GM12878 (cell line): ENCODE measurements around the gene DENND1B. TPM values are rescaled to one million over a fixed set of nuclear protein-coding genes. Genes with fewer than 3 reads are reported as not detected.
A peak's percentile ranks its signal among the peaks of the same experiment; 100 is the strongest.

ENCODE experiments used
- ATAC-seq: fragments of 200-7000 bp; cut with Tn5 transposase; 3 replicates; pipeline ENCODE4 v1.9.1; 2020; ENCODE audit warnings: mild to moderate bottlenecking, moderate library complexity
- BruUV-seq: library from RNA; stranded (reverse); fragments of 400-500 nt; replicated peaks from 2 replicates; lab custom pipeline; 2021; lab: Mats Ljungman, UMichigan
- CTCF ChIA-PET: fragments of 300-600 bp; sonication (Branson Sonifier 250); formaldehyde crosslinking; extraction: SDS; loops from one replicate; lab custom pipeline; 2021; ENCODE audit warnings: inconsistent platforms; lab: Yijun Ruan, JAX
- POLR2A ChIA-PET: fragments of 350-600 bp; formaldehyde crosslinking; extraction: SDS; loops from one replicate; lab custom pipeline; 2021; ENCODE audit warnings: inconsistent platforms; lab: Charles Lee
- RAD21 ChIA-PET: fragments of 300-600 bp; sonication (Branson Sonifier 250); formaldehyde crosslinking; loops from one replicate; lab custom pipeline; 2023; ENCODE audit warnings: antibody characterized with exemption; ENCODE audit not compliant: unreplicated experiment; lab: Charles Lee
- SMC1A ChIA-PET: fragments of 300-600 bp; sonication (Branson Sonifier 250); formaldehyde crosslinking; loops from one replicate; lab custom pipeline; 2023; ENCODE audit not compliant: unreplicated experiment, uncharacterized antibody; lab: Charles Lee
- DNase-seq: peaks from one replicate; pipeline ENCODE4 v3.0.0-alpha.2; 2011; ENCODE audit warnings: low read depth, low spot score
- FAIRE-seq: peaks from 3 replicates; lab custom pipeline; 2011; peaks lifted over from hg19 to GRCh38; lab: Jason Lieb, UNC
- H2AFZ ChIP-seq: 2 replicates; pipeline ENCODE4 v1.6.0; 2011; ENCODE audit warnings: low read depth, low read length, control low read depth; ENCODE audit not compliant: control insufficient read depth
- H3K27ac ChIP-seq: 2 replicates; pipeline ENCODE4 v1.5.1; 2011; ENCODE audit warnings: control low read depth; ENCODE audit not compliant: control insufficient read depth, insufficient read depth
- H3K27me3 ChIP-seq, 2 experiments: replicated peaks in 1 of 2; 2 replicates each; pipeline versions ENCODE4 v1.6.0 to v1.6.1; 2011; ENCODE audit warnings: low read length in 1 of 2; ENCODE audit not compliant: control insufficient read depth in 2 of 2, insufficient read depth in 2 of 2
- H3K36me3 ChIP-seq, 2 experiments: 2 replicates each; pipeline ENCODE4 v1.5.1; 2011; ENCODE audit warnings: low read length in 1 of 2; ENCODE audit not compliant: control insufficient read depth in 2 of 2, insufficient read depth in 2 of 2
- H3K4me1 ChIP-seq: 2 replicates; pipeline ENCODE4 v1.6.1; 2011; ENCODE audit warnings: mild to moderate bottlenecking, low read length, moderate library complexity, mixed read lengths; ENCODE audit not compliant: control insufficient read depth, insufficient read depth
- H3K4me2 ChIP-seq: 2 replicates; pipeline ENCODE4 v1.6.0; 2011; ENCODE audit warnings: control low read depth; ENCODE audit not compliant: control insufficient read depth, insufficient read depth
- H3K4me3 ChIP-seq: fragments of 200-600 bp; sonication (generic); 2 replicates; pipeline ENCODE4 v1.5.1; 2016
- H3K79me2 ChIP-seq: 2 replicates; pipeline ENCODE4 v1.6.0; 2011; ENCODE audit warnings: low read length; ENCODE audit not compliant: control insufficient read depth, insufficient read depth
- H3K9ac ChIP-seq: 2 replicates; pipeline ENCODE4 v1.8.0; 2011; ENCODE audit warnings: low read length, control low read depth, mixed read lengths; ENCODE audit not compliant: control insufficient read depth, insufficient read depth
- H3K9me3 ChIP-seq: replicated peaks from 3 replicates; pipeline ENCODE4 v1.5.1; 2011; ENCODE audit warnings: mild to moderate bottlenecking, low read length; ENCODE audit not compliant: control insufficient read depth, insufficient read depth
- H4K20me1 ChIP-seq: 2 replicates; pipeline ENCODE4 v1.6.0; 2011; ENCODE audit not compliant: control insufficient read depth, insufficient read depth
- ATF7 ChIP-seq: fragments of 450-650 bp; IDR thresholded peaks from 2 replicates; pipeline ENCODE4 v1.6.1; 2016; ENCODE audit warnings: low read depth, mild to moderate bottlenecking
- BRCA1 ChIP-seq: IDR thresholded peaks from 2 replicates; pipeline ENCODE4 v1.6.1; 2011; ENCODE audit warnings: low read depth, low read length, improper control_type of control experiment
- EZH2 ChIP-seq: IDR thresholded peaks from 2 replicates; pipeline ENCODE4 v1.6.1; 2012; ENCODE audit warnings: low read depth, mild to moderate bottlenecking, control low read depth, inconsistent platforms, low read length, borderline replicate concordance; ENCODE audit not compliant: control insufficient read depth
- GATAD2B ChIP-seq: fragments of 450-650 bp; conservative IDR thresholded peaks from 2 replicates; pipeline ENCODE4 v1.6.1; 2017; ENCODE audit warnings: low read depth, mild to moderate bottlenecking, moderate library complexity
- IKZF2 ChIP-seq, 2 experiments: fragments of 450-650 bp; IDR thresholded peaks; 2 replicates each; pipeline ENCODE4 v1.6.1; 2017; ENCODE audit warnings: mild to moderate bottlenecking in 2 of 2, moderate library complexity in 2 of 2
- IRF5 ChIP-seq: fragments of 450-650 bp; IDR thresholded peaks from 2 replicates; pipeline ENCODE4 v1.6.1; 2017; ENCODE audit warnings: borderline replicate concordance
- POLR2AphosphoS2 ChIP-seq: IDR thresholded peaks from 2 replicates; pipeline ENCODE4 v1.6.1; 2011; ENCODE audit warnings: low read depth, mild to moderate bottlenecking, low read length, improper control_type of control experiment, moderate library complexity
- RB1 ChIP-seq: fragments of 450-650 bp; formaldehyde crosslinking; IDR thresholded peaks from 2 replicates; pipeline ENCODE4 v1.6.1; 2017; ENCODE audit warnings: mild to moderate bottlenecking, borderline replicate concordance
- SMAD5 ChIP-seq: IDR thresholded peaks from 2 replicates; pipeline ENCODE4 v1.6.1; 2016; ENCODE audit warnings: antibody characterized with exemption, low read depth
- SMC3 ChIP-seq: IDR thresholded peaks from 2 replicates; pipeline ENCODE4 v1.6.1; 2011; ENCODE audit warnings: low read length, improper control_type of control experiment, borderline replicate concordance
- SRF ChIP-seq, 2 experiments: IDR thresholded peaks; 2 replicates each; pipeline ENCODE4 v1.6.1; 2011; ENCODE audit warnings: low read depth in 2 of 2, low read length in 2 of 2, mild to moderate bottlenecking in 1 of 2, moderate library complexity in 1 of 2
- STAT3 ChIP-seq: IDR thresholded peaks from 2 replicates; pipeline ENCODE4 v1.6.1; 2011; ENCODE audit warnings: low read depth, low read length, improper control_type of control experiment
- TARDBP ChIP-seq: IDR thresholded peaks from 2 replicates; pipeline ENCODE4 v1.6.1; 2016; ENCODE audit warnings: borderline replicate concordance
- TBL1XR1 ChIP-seq: IDR thresholded peaks from 2 replicates; pipeline ENCODE4 v1.6.1; 2012; ENCODE audit warnings: low read depth, low read length, improper control_type of control experiment
- ZBTB33 ChIP-seq: fragments of 450-650 bp; IDR thresholded peaks from 2 replicates; pipeline ENCODE4 v1.6.1; 2017; ENCODE audit warnings: mild to moderate bottlenecking
- ZBTB40 ChIP-seq: fragments of 450-650 bp; IDR thresholded peaks from 2 replicates; pipeline ENCODE4 v1.6.1; 2016; ENCODE audit warnings: mild to moderate bottlenecking, moderate library complexity, borderline replicate concordance
- ZNF207 ChIP-seq: fragments of 450-650 bp; IDR thresholded peaks from 2 replicates; pipeline ENCODE4 v1.6.1; 2014; ENCODE audit warnings: antibody characterized with exemption, mild to moderate bottlenecking, borderline replicate concordance
- ZNF274 ChIP-seq: IDR thresholded peaks from one replicate; pipeline ENCODE4 v1.8.0; 2011; ENCODE audit not compliant: insufficient read length, insufficient read depth
- WGBS: methylation state at CpG from one replicate; pipeline ENCODE4 v1.1.6; 2016; ENCODE audit warnings: low lambda C conversion rate; ENCODE audit not compliant: insufficient replicate concordance, insufficient coverage; ENCODE audit errors: missing lambda C conversion rate; 5-methylcytosine and 5-hydroxymethylcytosine counted together
- in situ Hi-C: fragments of 300-500 bp; cut with MboI; formaldehyde crosslinking; loops from 9 replicates; pipeline ENCODE4 v1.14.3; 2018; ENCODE audit warnings: mixed read lengths
- intact Hi-C: fragments of 100-400 bp; cut with micrococcal nuclease; formaldehyde crosslinking; loops from one replicate; pipeline ENCODE4 v1.14.2; 2022; ENCODE audit not compliant: unreplicated experiment
- polyA plus RNA-seq, 11 experiments: library from polyadenylated mRNA; depleted of rRNA in 4 of 11; unstranded in 6 of 11; stranded (reverse) in 5 of 11; fragments of >200 nt; fragmentation: Nextera tagmentation in 4 of 11; fragmentation: Illumina TruSeq in 1 of 11; extraction: Ambion mirVana in 4 of 11; extraction: Trizol in 1 of 11; gene quantifications; 1 replicate in 1 of 11; 2 replicates in 10 of 11; pipeline versions ENCODE4 v1.2.1 to v1.2.3, GENCODE V29; 2011 to 2016; ENCODE audit warnings: inconsistent platforms in 2 of 11, missing spikeins in 2 of 11, low read depth in 1 of 11
- total RNA-seq, 4 experiments: library from RNA; depleted of rRNA in 3 of 4; stranded (reverse); fragments of >200 nt in 3 of 4; fragmentation: Illumina TruSeq in 1 of 4; extraction: Trizol in 1 of 4; gene quantifications; 2 replicates each; pipeline versions ENCODE4 v1.2.1 to v1.2.3, GENCODE V29; 2013 to 2021

DENND1B gene
- total and polyA plus RNA-seq, 10 of the 15 experiments (the other 5 are each of a cell fraction or from before 2014, with no cell fraction given): 1.7 to 10.7 (median 8.0) TPM

- TF ChIP-seq GATAD2B (no peak), ZBTB33 (no peak), TARDBP (no peak)
Observed at GRCh38 chr1:197660389-197660788, 114.9 kb downstream of the DENND1B start (continued).

- DNase-seq (no peak), ATAC-seq (peak; percentile 44; the same call in 1 of the 3 replicates), FAIRE-seq (no peak)
- Histone ChIP-seq H4K20me1 (no peaks in the 10 kb centered on the region), H3K27me3 (no peaks in the 10 kb centered on the region), H3K36me3 (no peaks in the 10 kb centered on the region), H3K9ac (no peak overlapping the region), H3K79me2 (no peaks in the 10 kb centered on the region), H3K9me3 (no peaks in the 10 kb centered on the region), H3K4me3 (no peak overlapping the region), H3K27ac (no peak overlapping the region), H3K4me1 (no peaks in the 10 kb centered on the region), H3K4me2 (no peak overlapping the region), H2AFZ (no peak overlapping the region)
- BruUV-seq: no TSS peak
- ChIA-PET SMC1A (no interaction called here), RAD21 (no interaction called here), POLR2A (no interaction called here), CTCF (no interaction called here)
- 67% methylated on average over 3 of the region's 3 CpGs for WGBS
- in situ Hi-C loops (no loop called here), intact Hi-C loops (no loop called here)
- no peak for TF ChIP-seq SMC3
- TF ChIP-seq ZNF274: no peak
- TF ChIP-seq IRF5: no peak
- no peak for TF ChIP-seq GATAD2B
- TF ChIP-seq SRF (IDR thresholded peaks at IDR 0.05; ENCODE audit: low read depth in 2 of 2, low read length in 2 of 2): no peak
- TF ChIP-seq TBL1XR1: no peak
- no peak for TF ChIP-seq BRCA1
- TF ChIP-seq STAT3: no peak
- TF ChIP-seq IKZF2 (IDR thresholded peaks at IDR 0.05): no peak
- no peak for TF ChIP-seq ATF7
- no peak for TF ChIP-seq RB1
- no peak for TF ChIP-seq ZNF207
- no peak for TF ChIP-seq POLR2AphosphoS2
- no peak for TF ChIP-seq EZH2
- no peak for TF ChIP-seq ZBTB40
- no peak for TF ChIP-seq SMAD5
Observed at GRCh38 chr1:197659171-197659570, 116.1 kb downstream of the DENND1B start.
